Breast epithelium (tissue), 4 donors: ENCODE results near the gene PHOSPHO1. TPM values are rescaled to one million over a fixed set of nuclear protein-coding genes. Genes with fewer than 3 reads are reported as not detected.

Experiments
- DNase-seq, 2 donors: peaks; one replicate each; pipeline ENCODE4 v3.0.0-alpha.2; 2019; ENCODE audit warnings: low spot score in 2 of 2
- H3K27ac ChIP-seq, 2 donors: fragments of 200-600 bp; sonication (generic) in 1 of 2; one replicate each; pipeline ENCODE4 v1.5.1; 2016 to 2019; ENCODE audit warnings: mild to moderate bottlenecking in 1 of 2
- H3K27me3 ChIP-seq, 2 donors: fragments of 200-600 bp; sonication (generic) in 1 of 2; one replicate each; pipeline versions ENCODE4 v1.5.1 to v1.6.0; 2017 to 2019; ENCODE audit warnings: control low read depth in 1 of 2, mild to moderate bottlenecking in 1 of 2
- H3K36me3 ChIP-seq: fragments of 200-600 bp; one replicate; pipeline ENCODE4 v1.5.1; 2019
- H3K4me1 ChIP-seq, 2 donors: fragments of 200-600 bp; sonication (generic); one replicate each; pipeline ENCODE4 v1.5.1; 2016 to 2019; ENCODE audit warnings: control low read depth in 1 of 2
- H3K4me3 ChIP-seq, 3 donors: fragments of 200-600 bp; sonication (generic); 1 replicate in 2 of 3; 2 replicates in 1 of 3; pipeline ENCODE4 v1.5.1; 2016 to 2019; ENCODE audit warnings: mild to moderate bottlenecking in 3 of 3, moderate library complexity in 2 of 3
- H3K9me3 ChIP-seq, 2 donors: fragments of 200-600 bp; sonication (generic) in 1 of 2; one replicate each; pipeline ENCODE4 v1.5.1; 2016 to 2019; ENCODE audit warnings: control low read depth in 1 of 2
- CTCF ChIP-seq, 3 donors: fragments of 450-650 bp; IDR thresholded peaks; one replicate each; pipeline ENCODE4 v1.5.1; 2016 to 2017; ENCODE audit warnings: antibody characterized with exemption in 3 of 3, mild to moderate bottlenecking in 3 of 3, moderate library complexity in 3 of 3
- POLR2A ChIP-seq: fragments of 450-650 bp; IDR thresholded peaks from one replicate; pipeline ENCODE4 v1.6.1; 2016; ENCODE audit warnings: antibody characterized with exemption, mild to moderate bottlenecking, moderate library complexity
- POLR2AphosphoS5 ChIP-seq, 3 donors: sonication (generic); formaldehyde crosslinking; IDR thresholded peaks; one replicate each; pipeline ENCODE4 v1.6.1; 2017; ENCODE audit warnings: antibody characterized with exemption in 3 of 3
- intact Hi-C: fragments of 100-400 bp; cut with DNase I; formaldehyde crosslinking; loops from one replicate; pipeline ENCODE4 v1.15.1; 2023; ENCODE audit warnings: low total_unique reads
- total RNA-seq, 3 donors: library from RNA; depleted of rRNA; stranded (reverse); fragments of >200 nt; gene quantifications; one replicate each; pipeline ENCODE4 v1.1.0, GENCODE V29; 2016

PHOSPHO1 gene
- total RNA-seq, 3 donors from 2014 or later: 0.33 to 0.88 TPM; not detected in 1

- no peak for DNase-seq
- H3K9me3 ChIP-seq: no peaks in the 10 kb centered on the region
- TF ChIP-seq CTCF (IDR thresholded peaks at IDR 0.05): no peak
- TF ChIP-seq POLR2AphosphoS5 (IDR thresholded peaks at IDR 0.05): no peak
- no peak for TF ChIP-seq POLR2A
Measured at GRCh38 chr17:49200423-49201083, 30.0 kb downstream of the PHOSPHO1 start.

GRCh38 chr17:49198211-49198610 is 32.4 kb downstream of the PHOSPHO1 start:
- H3K36me3 ChIP-seq: no peaks in the 10 kb centered on the region
- no peak overlapping the region for H3K27ac ChIP-seq
- H3K4me3 ChIP-seq: no peak overlapping the region
- H3K27me3 ChIP-seq: no peaks in the 10 kb centered on the region
- H3K9me3 ChIP-seq: no peaks in the 10 kb centered on the region
- no peak for DNase-seq
- H3K4me1 ChIP-seq: no peaks in the 10 kb centered on the region
- intact Hi-C loops: no loop called here
- no peak for TF ChIP-seq POLR2A
- TF ChIP-seq CTCF (IDR thresholded peaks at IDR 0.05): no peak
- TF ChIP-seq POLR2AphosphoS5 (IDR thresholded peaks at IDR 0.05): no peak

More at GRCh38 chr17:49200423-49201083, 30.0 kb downstream of the PHOSPHO1 start:
- Histone ChIP-seq H3K36me3 (no peaks in the 10 kb centered on the region), H3K4me1 (no peaks in the 10 kb centered on the region), H3K27ac (no peak overlapping the region), H3K27me3 (no peaks in the 10 kb centered on the region), H3K4me3 (no peak overlapping the region)
- intact Hi-C loops: no loop called here

- H3K4me1 ChIP-seq: no peaks in the 10 kb centered on the region
- intact Hi-C loops: no loop called here
- H3K4me3 ChIP-seq: no peak overlapping the region
- DNase-seq: no peak
- H3K27ac ChIP-seq: no peak overlapping the region
- TF ChIP-seq POLR2AphosphoS5 (IDR thresholded peaks at IDR 0.05) (no peak), CTCF (IDR thresholded peaks at IDR 0.05) (no peak), POLR2A (no peak)
- no peaks in the 10 kb centered on the region for H3K36me3 ChIP-seq
- H3K27me3 ChIP-seq: no peaks in the 10 kb centered on the region
- H3K9me3 ChIP-seq: no peaks in the 10 kb centered on the region
Measured at GRCh38 chr17:49197346-49197998, 33.1 kb downstream of the PHOSPHO1 start.

GRCh38 chr17:49196520-49196919 is 34.1 kb downstream of the PHOSPHO1 start:
- no peaks in the 10 kb centered on the region for H3K27me3 ChIP-seq
- H3K9me3 ChIP-seq: no peaks in the 10 kb centered on the region
- no peaks in the 10 kb centered on the region for H3K36me3 ChIP-seq
- intact Hi-C loops: no loop called here
- no peak for TF ChIP-seq POLR2AphosphoS5 (IDR thresholded peaks at IDR 0.05)
- no peak for TF ChIP-seq POLR2A
- no peak for TF ChIP-seq CTCF (IDR thresholded peaks at IDR 0.05)
- H3K27ac ChIP-seq: no peak overlapping the region
- H3K4me3 ChIP-seq: no peak overlapping the region
- DNase-seq: no peak
- H3K4me1 ChIP-seq: no peaks in the 10 kb centered on the region

GRCh38 chr17:49195751-49196150 is 34.8 kb downstream of the PHOSPHO1 start:
- H3K27me3 ChIP-seq: no peaks in the 10 kb centered on the region
- intact Hi-C loops: no loop called here
- no peaks in the 10 kb centered on the region for H3K9me3 ChIP-seq
- no peak for DNase-seq
- H3K4me3 ChIP-seq: no peak overlapping the region
- no peak overlapping the region for H3K27ac ChIP-seq
- TF ChIP-seq POLR2AphosphoS5 (IDR thresholded peaks at IDR 0.05) (no peak), POLR2A (no peak), CTCF (IDR thresholded peaks at IDR 0.05) (no peak)
- no peaks in the 10 kb centered on the region for H3K4me1 ChIP-seq
- no peaks in the 10 kb centered on the region for H3K36me3 ChIP-seq
